ENCODE data around the gene BAZ2B.
"Not testable (repeated sequence)": the region's sequence is repeated elsewhere in the genome, so short reads cannot be mapped to it uniquely, and the experiment has no call there.

The BAZ2B gene, protein sequence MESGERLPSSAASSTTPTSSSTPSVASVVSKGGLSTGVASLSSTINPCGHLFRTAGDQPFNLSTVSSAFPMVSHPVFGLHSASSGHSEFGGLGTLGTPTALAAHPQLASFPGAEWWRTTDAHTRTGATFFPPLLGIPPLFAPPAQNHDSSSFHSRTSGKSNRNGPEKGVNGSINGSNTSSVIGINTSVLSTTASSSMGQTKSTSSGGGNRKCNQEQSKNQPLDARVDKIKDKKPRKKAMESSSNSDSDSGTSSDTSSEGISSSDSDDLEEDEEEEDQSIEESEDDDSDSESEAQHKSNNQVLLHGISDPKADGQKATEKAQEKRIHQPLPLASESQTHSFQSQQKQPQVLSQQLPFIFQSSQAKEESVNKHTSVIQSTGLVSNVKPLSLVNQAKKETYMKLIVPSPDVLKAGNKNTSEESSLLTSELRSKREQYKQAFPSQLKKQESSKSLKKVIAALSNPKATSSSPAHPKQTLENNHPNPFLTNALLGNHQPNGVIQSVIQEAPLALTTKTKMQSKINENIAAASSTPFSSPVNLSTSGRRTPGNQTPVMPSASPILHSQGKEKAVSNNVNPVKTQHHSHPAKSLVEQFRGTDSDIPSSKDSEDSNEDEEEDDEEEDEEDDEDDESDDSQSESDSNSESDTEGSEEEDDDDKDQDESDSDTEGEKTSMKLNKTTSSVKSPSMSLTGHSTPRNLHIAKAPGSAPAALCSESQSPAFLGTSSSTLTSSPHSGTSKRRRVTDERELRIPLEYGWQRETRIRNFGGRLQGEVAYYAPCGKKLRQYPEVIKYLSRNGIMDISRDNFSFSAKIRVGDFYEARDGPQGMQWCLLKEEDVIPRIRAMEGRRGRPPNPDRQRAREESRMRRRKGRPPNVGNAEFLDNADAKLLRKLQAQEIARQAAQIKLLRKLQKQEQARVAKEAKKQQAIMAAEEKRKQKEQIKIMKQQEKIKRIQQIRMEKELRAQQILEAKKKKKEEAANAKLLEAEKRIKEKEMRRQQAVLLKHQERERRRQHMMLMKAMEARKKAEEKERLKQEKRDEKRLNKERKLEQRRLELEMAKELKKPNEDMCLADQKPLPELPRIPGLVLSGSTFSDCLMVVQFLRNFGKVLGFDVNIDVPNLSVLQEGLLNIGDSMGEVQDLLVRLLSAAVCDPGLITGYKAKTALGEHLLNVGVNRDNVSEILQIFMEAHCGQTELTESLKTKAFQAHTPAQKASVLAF (N-terminal part only)

DNA sequence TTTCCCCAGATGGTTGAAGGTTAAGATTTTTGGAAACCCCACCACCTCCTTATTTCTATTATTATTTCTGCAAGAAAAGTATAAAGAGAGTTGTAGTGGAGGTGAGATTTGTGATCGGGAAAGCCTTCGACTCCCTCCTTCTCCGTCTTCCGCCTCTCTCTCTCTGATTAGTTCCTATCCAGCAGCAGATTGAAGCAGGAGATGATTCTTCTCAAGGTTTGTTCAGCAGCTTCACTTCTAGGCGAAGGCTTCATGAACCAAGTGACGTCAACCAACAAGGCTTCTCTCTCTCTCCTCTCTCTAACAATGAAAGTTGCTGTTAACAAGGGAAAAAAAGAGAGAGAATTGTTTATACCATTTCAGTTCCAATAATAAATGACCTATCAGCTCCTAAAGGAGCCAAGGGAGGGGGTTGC, at the start of gene BAZ2B:
TSS of gene BAZ2B (minus strand) at position 263 of the 416 bp plus-strand sequence. CDS start 137,829 bp downstream, outside the sequence.
- peak; percentile 92 for FAIRE-seq

- no peak for FAIRE-seq
Observed at GRCh38 chr2:159661286-159661685, 44.9 kb upstream of the BAZ2B start.

DNA sequence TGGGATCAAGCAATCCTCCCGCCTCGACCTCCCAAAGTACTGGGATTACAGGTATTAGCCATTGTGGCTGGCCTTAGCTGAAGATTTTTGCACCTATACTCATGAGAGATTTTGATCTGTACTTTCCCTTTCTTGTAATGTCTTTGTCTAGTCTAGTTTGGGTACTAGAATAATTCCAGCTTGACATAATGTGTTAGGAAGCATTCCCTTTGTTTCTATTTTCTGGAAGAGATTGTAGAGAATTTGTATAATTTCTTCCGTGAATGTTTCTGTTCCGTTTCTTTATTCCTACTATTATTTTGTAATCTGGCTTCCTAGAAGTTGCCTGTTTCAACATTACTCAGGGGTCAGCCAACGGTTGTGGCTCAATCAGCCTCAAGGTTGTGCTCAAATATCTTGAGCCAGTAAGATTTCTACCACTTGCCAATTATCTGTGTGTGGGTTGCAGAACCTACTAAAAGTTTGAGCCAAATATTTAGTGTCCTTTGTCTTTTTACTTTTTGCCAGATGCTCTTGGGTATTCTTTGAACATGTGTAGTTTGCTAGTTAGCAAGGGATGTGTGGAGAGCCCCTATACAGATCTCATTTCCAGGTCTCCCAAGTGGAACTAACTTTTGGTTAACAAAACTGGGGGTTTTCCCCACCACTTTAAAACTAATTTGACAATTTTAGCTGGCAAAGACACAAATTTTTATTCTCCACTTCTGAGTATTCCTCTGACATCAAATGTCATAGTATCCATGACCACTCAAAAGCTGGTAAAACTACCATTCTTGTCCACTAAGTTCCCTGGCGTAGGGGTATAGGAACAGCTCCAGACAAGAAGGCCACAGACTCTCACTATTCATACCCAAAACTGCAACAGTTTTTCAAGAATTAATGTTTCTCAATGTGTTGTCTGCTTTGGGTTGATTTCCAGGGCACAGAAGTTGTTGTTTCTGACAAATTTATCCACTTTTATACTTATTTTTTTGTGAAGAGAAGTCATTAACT, 42.8 kb upstream of the BAZ2B start:
- FAIRE-seq, result no peak

- FAIRE-seq, result no peak
Observed at GRCh38 chr2:159653962-159654361, 37.6 kb upstream of the BAZ2B start.

DNA sequence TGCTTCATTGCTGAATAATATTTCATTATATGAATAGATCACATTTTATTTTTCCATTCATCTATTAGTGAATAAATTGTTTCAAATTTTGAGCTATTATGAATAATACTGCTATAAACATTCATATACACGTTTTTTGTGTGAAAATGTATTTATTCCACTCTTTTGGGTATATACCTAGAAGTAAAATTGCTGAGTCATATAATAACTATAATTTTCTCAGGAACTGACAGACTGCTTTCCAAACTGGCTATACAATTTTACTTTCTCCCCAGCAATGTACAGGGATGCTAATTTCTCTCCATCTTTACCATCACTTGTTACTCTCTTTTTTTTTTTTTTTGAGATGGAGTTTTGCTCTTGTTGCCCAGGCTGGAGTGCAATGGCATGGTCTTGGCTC, 35.5 kb upstream of the BAZ2B start:
- no peak for FAIRE-seq

- no peak for FAIRE-seq
Observed at GRCh38 chr2:159650574-159650973, 34.2 kb upstream of the BAZ2B start.

GRCh38 chr2:159648643-159649042, 32.3 kb upstream of the BAZ2B start:
- no peak for FAIRE-seq

- FAIRE-seq, result no peak
Observed at GRCh38 chr2:159647667-159648066, 31.3 kb upstream of the BAZ2B start.

GRCh38 chr2:159640176-159640575, 23.8 kb upstream of the BAZ2B start:
- FAIRE-seq, result no peak

DNA sequence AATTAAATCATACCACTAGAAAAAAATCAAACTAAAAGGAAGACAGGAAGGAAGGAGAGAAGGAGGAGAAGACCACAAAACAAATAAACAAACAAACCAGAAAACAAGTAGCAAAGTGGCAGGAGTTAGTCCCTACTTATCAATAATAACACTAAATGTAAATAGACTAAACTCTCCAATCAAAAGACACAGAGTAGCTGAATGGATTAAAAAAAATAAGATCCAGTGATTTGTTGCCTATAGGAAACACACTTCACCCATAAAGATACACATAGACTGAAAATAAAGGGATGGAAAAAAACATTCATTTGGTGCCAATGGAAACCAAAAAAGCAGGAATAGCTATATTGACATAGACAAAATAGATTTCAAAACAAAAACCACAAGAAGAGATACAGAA, 23.4 kb upstream of the BAZ2B start:
- FAIRE-seq, result no peak

- FAIRE-seq, result no peak
Observed at GRCh38 chr2:159639071-159639470, 22.7 kb upstream of the BAZ2B start.

- FAIRE-seq, result no peak
Observed at GRCh38 chr2:159637988-159638501, 21.7 kb upstream of the BAZ2B start.

GRCh38 chr2:159637240-159637639, 20.9 kb upstream of the BAZ2B start:
- FAIRE-seq, result no peak

DNA sequence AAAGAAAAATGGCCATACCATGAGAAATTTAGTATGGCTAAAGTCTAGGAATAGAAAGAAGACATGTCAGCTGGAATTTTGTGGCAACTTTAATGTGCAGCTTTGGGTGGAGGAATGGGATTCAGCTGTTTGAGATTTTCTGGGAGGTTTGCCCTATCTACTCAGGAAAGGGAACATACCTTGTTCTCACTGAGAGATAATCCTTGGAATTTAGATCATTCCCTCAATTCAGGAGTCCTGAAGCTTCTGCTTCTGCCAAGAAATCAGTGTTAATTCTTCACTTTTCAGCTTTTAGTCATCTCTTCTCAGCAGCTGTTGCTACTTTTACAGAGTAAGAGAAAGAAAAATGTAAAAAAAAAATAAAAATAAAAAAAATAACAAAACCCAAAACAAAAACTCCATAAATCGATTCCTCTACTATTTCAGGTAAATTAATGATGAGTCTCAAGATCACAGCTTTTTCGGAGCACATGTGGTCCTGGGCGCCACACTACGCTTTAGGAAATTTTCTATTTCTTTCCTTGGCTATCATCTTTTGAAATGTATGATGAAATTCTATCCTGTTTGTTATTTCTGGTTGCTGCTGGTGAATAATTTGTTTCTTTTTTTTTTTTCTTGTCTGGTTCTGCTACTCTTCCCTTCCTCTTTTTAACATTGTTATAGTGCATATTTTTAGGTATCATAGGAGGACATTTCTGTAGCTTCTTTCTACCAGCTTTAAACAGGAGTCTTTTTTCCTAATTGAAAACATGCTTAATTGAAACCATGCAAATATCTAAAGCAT, 18.9 kb upstream of the BAZ2B start:
- no peak for FAIRE-seq

DNA sequence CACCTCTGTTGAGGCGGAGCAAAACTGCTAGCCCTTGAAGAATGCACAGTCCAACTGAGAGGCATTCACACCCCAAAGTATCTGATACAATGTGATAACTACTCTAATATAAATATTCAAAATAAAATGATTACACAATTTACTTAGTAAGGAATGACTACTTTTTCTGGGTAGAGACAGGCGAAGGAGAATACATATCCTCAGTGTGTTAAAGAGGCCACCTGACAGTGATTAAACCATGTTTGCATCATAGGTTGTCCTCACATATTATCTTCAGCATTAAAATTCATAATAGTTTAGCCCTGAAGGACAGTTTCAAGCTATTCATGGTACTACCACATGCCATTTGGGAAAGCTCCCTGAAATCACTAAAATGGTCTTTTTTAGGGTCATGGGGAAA, 16.9 kb upstream of the BAZ2B start:
- no peak for FAIRE-seq

GRCh38 chr2:159625628-159626027, 9.3 kb upstream of the BAZ2B start:
- FAIRE-seq, result not testable (repeated sequence)

GRCh38 chr2:159623436-159623835, 7.1 kb upstream of the BAZ2B start:
- FAIRE-seq, result no peak

GRCh38 chr2:159622966-159623365, 6.6 kb upstream of the BAZ2B start:
- FAIRE-seq, result no peak

DNA sequence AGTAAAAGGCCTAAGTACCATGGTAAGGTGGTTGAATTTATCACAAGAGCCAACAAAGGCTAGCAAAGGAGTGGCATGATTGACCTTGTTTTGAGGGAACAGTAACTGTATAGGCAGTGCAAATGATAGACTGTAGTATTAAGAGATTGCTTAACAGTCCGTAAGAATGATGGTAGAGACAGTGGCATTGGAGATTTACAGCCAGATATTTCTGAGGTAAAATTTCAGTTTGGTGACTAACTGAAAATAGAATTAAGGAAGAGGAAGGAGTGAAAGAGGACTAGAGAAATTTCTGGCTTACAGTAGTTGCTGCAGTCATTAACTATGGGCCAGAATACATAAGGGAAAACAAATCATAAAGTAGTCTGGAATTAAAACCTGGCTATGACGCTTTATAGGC, 4.4 kb upstream of the BAZ2B start:
- no peak for FAIRE-seq

DNA sequence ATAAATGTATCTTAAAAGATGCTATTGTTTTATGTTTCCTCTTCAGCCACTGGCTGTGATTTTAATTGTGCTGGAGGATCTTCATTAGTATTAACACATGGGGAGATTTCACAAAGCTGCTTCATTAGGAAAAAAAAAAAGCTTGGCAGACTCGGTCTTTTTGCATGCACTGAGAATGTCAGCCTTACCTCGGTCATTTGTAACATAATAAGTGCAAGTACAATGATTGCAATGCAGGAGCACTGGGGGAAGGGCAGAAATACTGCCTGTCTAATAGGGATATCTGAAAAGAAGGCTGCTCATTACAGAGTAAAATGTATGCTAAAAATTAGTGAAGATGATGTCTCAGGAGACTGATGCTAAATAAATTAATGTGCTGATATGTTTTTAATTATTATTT, 1.3 kb upstream of the BAZ2B start:
- FAIRE-seq, result no peak

GRCh38 chr2:159617100-159617499, 752 bp upstream of the BAZ2B start:
- no peak for FAIRE-seq

Data from TTC549 (cell line).